Upper lobe of left lung (tissue), 4 donors: Measurements from ENCODE around the gene GPR143.

Source experiments
- CTCF ChIP-seq, 6 experiments: fragments of 450-650 bp in 4 of 6; fragments of 200-600 bp in 2 of 6; sonication (generic) in 2 of 6; IDR thresholded peaks; one replicate each; pipeline ENCODE4 v1.5.1; 2016 to 2019; ENCODE audit warnings: antibody characterized with exemption in 6 of 6
- POLR2AphosphoS5 ChIP-seq, 2 donors: sonication (generic); formaldehyde crosslinking; IDR thresholded peaks; one replicate each; pipeline ENCODE4 v1.5.1; 2017; ENCODE audit warnings: antibody characterized with exemption in 2 of 2

- TF ChIP-seq POLR2AphosphoS5 (IDR thresholded peaks at IDR 0.05) (no peak), CTCF (IDR thresholded peaks at IDR 0.05) (no peak)
Observed at GRCh38 chrX:9690046-9690445, 75.6 kb downstream of the GPR143 start.
